ENCODE results near the gene HM13.
"Not testable (repeated sequence)": the region's sequence is repeated elsewhere in the genome, so short reads cannot be mapped to it uniquely, and the experiment has no call there.

Gene HM13

GRCh38 chr20:31593221-31594001 is 79.2 kb downstream of the HM13 start:
- peak; percentile 87 for DNase-seq

DNA sequence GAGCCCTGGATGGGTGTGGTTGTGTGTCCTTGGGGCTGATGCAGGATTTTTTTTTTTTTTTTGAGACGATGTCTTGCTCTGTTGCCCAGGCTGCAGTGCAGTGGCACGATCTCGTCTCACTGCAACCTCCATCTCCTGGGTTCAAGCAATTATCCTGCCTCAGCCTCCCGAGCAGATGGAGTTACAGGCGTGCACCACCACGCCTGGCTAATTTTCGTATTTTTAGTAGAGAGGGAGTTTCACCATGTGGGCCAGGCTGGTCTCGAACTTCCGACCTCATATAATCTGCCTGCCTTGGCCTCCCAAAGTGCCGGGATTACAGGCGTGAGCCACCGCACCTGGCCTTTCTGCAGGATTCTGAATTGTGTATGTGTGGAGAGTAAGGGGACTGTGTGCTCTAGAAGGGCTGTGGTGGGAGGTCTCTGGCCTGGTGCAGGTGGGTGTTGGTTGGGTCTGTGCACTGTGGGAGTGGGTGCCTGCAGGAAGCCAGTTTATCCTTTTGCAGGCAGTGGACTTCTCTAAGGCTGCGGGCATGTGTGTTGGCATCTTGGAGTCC is 79.8 kb downstream of the HM13 start:
- no peak for DNase-seq

GRCh38 chr20:31594558-31595379 is 80.5 kb downstream of the HM13 start:
- peak; percentile 91 for DNase-seq

- no peak for DNase-seq
Measured at GRCh38 chr20:31595380-31595653, 81.1 kb downstream of the HM13 start.

- peak; percentile 99 for DNase-seq
Measured at GRCh38 chr20:31595654-31596411, 81.6 kb downstream of the HM13 start.

DNA sequence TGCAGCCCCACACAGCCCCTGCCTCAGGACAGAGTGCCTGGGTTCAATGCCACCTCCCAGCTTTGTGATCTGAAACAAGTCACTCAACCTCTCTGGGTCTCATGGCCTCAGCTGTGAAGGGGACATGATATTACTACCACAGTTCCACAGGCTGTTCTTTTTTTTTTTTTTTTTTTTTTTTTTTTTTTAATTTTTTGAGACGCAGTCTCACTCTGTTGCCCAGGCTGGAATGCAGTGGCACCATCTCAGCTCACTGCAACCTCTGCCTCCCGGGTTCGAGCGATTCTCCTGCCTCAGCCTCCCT is 82.1 kb downstream of the HM13 start:
- DNase-seq, result not testable (repeated sequence)

GRCh38 chr20:31596831-31597480 is 82.7 kb downstream of the HM13 start:
- peak; percentile 59 for DNase-seq

DNA sequence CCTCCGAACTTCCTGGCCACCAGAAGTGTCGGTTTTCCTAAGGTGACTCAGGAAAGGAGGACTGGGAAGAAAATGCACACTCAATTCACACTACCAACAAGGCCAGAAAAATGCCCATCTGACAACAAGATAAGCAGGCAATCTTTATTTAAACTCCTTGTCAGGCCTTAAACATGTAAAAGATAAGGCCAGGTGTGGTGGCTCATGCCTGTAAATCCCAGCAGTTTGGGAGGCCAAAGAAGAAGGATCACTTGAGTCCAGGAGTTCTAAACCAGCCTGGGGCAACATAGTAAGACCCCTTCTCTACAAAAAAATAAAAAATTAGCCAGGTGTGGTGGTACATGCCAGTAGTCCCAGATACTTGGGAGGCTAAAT is 83.2 kb downstream of the HM13 start:
- DNase-seq, result no peak

DNA sequence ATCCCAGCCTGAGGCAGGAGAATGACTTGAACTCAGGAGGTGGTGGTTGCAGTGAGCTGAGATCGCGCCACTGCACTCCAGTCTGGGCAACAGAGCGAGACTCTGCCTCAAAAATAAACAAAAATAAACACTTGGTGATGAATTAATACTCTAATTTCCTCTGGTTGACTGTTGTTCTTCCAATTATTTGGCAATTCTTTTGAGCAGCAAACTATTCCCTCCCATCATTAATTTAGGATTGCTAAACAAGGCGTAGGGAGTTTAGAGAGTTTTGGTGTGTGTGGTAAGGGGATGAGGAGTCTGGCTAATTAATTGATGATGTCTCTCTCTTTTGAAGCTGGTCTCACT is 88.2 kb downstream of the HM13 start:
- no peak for DNase-seq

- DNase-seq, result peak; percentile 77
Measured at GRCh38 chr20:31602779-31603441, 88.7 kb downstream of the HM13 start.

DNA sequence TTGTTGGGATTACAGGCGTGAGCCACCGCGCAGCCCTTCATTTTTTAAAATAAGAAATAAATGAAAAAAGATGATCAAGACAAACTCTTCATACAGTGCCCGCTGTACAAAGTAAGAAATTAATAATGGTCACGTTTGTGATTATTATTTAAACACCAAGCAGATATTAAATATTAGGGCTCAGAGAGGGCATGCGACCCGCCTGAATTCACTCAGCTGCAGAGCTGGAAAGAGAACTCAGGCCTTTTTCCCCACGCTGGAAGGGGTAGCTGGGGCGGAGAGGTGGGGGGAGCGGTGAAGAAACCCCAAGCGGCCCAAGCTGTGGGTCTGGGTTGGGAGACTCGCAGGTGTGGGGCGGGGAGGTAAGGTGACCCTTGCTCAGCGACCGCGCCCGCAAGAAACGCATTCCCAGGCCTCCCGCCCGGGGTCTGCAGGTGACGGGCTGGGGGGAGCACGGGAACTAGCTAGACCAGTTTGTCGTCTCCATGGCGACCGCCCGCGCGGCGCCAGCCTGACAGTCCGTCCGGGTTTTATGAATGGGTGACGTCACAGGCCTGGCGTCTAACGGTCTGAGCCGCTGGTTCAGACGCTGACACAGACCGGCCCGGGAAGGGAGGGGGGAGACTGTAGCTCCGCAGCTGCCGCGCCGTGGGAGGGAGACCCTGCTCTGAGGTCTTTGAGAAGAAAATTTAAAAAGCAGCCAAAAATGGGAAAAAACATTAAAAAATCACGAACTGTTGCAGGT is 89.8 kb downstream of the HM13 start:
- peak; percentile 100 for DNase-seq

DNA sequence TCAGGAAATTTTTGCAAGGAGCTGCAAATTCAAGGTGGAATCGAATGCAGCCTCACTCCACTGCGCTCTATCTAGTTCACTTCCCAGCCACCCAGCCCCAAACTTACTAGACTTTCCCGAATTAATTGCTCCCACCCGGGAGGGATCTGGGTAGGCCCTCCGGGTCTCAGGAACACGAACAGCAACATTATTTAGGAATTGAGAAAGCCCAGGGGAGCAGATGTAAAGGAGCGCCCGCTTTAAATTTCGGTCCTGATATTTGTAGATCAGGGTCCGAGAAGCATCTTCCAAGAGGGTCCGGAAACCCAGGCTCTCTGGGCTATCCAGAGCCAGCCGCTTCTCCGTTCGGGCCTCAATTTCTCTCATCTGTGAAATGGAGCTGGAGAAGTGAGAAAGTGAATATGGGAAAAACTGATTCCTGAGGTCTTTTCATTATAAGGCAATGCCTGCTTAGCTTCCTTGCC is 90.4 kb downstream of the HM13 start:
- DNase-seq, result peak; percentile 61

DNA sequence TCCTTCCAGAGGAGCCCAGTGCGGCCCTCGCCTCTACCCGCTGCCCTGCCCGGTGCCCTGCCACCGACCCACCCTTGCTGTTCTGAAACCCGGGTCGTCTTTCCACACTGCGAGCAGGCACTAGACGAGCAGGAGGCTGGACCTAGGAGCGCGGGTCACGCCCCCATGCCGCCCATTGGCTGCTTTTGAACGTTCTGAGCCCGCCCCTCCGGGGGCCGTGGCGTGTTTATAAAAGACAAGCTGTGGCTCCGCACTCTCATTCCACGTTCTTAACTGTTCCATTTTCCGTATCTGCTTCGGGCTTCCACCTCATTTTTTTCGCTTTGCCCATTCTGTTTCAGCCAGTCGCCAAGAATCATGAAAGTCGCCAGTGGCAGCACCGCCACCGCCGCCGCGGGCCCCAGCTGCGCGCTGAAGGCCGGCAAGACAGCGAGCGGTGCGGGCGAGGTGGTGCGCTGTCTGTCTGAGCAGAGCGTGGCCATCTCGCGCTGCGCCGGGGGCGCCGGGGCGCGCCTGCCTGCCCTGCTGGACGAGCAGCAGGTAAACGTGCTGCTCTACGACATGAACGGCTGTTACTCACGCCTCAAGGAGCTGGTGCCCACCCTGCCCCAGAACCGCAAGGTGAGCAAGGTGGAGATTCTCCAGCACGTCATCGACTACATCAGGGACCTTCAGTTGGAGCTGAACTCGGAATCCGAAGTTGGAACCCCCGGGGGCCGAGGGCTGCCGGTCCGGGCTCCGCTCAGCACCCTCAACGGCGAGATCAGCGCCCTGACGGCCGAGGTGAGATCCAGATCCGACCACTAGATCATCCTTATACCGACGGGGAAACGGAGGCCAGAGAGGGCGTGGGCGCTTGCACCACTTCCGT is 91.0 kb downstream of the HM13 start, which contains the start of gene ID1:
TSS of gene ID1 (plus strand) at position 259 of the 871 bp plus-strand sequence. CDS start at position 358, 99 bp downstream.
- peak; percentile 98 for DNase-seq

DNA sequence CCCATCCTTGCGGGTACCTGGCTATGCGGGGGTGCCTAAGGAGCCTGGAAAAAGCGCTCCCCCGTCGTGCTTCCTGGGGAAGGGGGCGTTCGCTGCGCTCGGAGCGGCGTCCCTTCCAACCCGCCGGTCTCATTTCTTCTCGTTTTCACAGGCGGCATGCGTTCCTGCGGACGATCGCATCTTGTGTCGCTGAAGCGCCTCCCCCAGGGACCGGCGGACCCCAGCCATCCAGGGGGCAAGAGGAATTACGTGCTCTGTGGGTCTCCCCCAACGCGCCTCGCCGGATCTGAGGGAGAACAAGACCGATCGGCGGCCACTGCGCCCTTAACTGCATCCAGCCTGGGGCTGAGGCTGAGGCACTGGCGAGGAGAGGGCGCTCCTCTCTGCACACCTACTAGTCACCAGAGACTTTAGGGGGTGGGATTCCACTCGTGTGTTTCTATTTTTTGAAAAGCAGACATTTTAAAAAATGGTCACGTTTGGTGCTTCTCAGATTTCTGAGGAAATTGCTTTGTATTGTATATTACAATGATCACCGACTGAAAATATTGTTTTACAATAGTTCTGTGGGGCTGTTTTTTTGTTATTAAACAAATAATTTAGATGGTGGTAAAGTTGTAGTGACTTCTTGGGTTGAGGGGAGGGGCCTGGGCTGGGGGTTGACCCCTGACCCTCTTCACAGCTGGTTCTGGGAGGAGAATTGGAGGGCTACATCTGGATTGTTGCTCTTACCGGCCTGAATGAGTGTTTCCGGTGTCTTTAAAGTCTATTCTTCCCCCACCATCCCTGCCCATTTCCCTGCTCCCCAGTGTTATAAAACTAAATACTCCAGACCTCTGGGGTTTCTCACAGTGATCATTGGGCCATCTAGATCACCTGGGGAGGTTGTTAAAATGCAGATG is 91.9 kb downstream of the HM13 start:
- DNase-seq, result peak; percentile 62

- peak; percentile 94 for DNase-seq
Measured at GRCh38 chr20:31606804-31607639, 92.8 kb downstream of the HM13 start.

- no peak for DNase-seq
Measured at GRCh38 chr20:31607640-31608250, 93.5 kb downstream of the HM13 start.

GRCh38 chr20:31608251-31608945 is 94.2 kb downstream of the HM13 start:
- peak; percentile 99 for DNase-seq
